Activated CD4-positive, alpha-beta T cell treated with anti-CD3 and anti-CD28 coated beads, Interleukin-10, Interleukin-2, amounts not matched to agents 100 ng/mL and 50 ng/mL, durations not matched to agents 16 hours and 8 hours (primary cell): ENCODE data around the gene RNFT2.
"Not testable (repeated sequence)": the region's sequence is repeated elsewhere in the genome, so short reads cannot be mapped to it uniquely, and the experiment has no call there.

Experiments used
- DNase-seq: peaks from one replicate; pipeline ENCODE4 v3.0.0-alpha.2; 2020

RNFT2 gene

GRCh38 chr12:116710370-116711150 is 27.6 kb upstream of the RNFT2 start:
- no peak for DNase-seq

DNA sequence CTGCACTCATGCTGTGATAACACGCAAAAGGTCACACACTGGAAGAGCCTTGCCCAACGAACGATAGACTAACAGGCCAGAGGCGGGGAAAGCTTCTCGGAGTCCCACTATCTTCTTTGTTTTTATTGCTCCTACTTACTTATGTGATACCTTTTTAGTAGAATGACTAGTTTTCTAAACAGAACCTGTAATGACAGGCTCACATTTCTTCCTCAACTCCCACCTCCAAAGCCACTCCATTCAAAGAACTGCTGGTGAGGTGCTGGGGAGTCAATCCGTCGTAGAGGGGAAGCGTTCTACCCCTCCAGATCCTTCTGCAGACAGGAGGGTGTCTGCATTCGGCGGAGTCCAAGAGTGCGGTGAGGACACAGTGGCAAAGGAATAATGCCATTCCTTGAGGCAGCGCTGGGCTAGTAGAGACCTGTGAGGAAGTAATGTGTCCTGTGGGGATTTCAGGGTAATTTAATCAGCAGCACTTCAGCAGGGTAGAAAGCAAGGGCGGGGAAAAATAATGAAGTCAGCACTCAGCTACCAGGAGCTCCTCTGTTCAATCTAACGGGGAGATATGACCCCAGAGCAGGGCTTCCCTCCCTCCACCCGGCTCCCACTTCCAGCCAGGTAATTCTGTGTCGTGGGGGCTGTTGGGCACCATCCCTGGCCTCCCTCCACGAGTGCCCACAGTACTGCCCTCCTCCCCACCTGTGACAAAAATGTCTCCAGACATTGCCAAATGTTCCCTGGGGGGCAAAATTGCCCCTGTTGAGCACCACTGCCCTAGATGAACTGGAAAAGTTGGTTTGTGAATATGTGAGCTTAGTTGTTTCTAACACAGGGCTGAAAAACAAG is 25.4 kb upstream of the RNFT2 start:
- no peak for DNase-seq

- DNase-seq = no peak
These were observed 24.6 kb upstream of the RNFT2 start for GRCh38 chr12:116713527-116713926.

DNA sequence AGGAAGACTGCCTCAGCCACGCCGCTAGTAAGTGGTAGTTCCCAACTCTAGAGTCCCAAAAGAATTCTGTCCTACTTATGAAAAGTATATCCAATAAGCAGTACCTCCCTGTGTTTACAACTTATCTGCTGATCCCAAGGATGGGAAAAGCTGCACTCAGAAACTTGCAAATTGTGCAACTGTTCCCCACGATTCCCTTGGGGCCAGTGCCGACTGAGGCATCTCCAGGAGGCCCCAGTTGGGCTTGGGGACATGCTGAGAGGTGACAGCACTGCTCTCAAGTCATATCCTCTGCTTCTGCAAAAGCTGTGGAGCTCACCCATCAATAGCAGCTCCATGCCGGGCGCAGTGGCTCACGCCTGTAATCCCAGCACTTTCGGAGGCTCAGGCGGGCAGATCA is 23.9 kb upstream of the RNFT2 start:
- no peak for DNase-seq

DNA sequence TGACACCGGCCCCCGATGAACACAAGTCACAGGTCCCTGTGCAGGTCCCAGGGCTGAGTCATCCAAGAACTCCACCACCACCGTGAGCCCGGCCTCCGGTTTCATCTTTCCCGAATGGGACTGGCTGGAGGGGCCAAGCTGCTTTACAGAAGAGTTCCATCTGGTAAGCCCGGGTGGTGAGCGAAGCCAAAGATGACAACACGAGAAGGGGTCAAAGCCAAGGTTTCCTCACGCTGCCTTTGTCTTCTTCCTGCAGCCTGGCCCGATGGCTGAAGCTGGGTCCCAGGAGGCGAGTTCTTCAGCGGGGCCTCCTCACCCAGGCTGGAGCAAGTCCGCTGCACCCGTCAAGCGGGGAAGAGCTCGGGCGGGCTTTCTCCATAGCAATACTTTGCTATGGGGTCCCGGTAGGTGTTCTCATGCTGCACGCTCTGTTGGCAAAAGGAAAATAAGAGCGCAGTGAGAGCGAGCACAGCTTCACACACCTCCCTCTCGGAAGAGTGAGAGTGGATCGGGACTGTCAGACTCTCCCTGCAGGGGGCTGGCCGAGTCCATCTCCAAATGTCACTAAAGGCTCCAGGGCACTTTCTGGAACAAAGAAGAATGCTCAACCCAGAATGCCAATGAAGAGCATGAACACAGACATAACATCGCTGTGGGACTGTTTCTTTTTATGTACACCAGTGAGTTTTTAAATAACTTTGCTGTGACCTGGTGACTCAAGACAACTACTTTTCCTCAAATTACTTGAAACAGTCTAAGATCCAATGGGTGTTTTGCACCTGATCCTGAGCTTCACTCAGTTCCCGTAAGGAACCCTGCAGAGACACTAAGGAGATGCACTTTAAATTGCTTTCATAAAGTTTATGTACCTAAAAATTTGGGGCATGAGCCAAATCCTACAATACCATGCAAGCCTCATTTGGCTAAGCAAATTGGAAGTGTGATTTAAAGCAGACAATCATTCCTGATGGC is 20.4 kb upstream of the RNFT2 start:
- DNase-seq = no peak

DNA sequence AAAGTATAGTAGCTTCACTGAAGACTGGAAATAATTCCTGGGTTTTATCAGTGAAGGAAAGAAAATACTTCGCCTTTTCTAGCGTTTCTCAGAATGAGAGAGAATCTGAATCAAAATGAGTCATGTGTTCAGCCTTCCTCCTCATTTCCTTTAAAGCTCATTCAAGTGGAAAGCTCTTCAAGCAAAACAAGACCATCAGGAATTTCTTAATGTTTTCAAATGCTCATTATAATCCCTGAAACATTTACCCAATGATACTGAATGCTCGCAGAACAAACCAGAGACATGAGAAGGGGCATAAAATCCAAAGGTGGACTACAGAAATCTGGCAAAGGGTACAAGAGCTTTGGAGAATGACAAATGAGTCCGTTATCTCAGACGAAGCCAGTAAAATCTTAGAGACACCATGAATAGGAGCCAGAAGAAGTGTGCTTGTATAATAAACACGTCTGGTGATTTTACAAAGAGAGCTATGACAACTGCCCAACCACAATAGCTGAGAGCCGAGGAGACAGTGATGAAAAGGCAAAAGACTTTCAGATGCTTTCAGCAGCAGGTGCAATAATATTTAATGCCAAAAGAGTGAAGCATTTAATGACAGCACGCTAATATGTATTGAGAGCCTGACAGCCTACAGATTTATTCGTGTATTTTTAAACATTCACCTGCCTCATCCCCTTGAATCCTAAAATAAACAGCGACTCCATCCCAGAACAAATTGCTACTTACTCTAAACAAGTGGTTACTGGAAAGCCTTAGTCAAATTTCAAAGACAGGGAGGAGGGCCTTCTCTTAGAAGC is 19.3 kb upstream of the RNFT2 start:
- DNase-seq = no peak

- DNase-seq = no peak
These were observed 18.2 kb upstream of the RNFT2 start for GRCh38 chr12:116719731-116720528.

DNA sequence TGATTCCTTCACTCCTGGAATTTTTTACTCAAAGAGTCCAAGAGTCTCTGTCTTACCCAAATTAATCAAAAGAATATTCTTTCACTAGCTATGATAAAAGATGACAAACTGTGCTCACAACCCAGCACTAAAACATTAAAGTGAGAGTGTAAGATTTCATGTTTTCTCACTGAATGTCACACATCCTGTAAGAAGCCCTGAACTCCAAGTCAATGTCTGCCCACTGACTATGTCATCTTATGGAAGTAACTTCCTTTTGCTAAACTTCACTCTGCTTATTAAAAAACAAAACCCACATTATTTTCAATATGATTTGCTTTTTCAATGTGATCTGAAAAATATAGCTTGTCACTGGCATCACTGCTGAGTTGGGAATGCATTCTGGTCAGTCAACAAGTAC is 15.9 kb upstream of the RNFT2 start:
- DNase-seq = peak; percentile 27

- DNase-seq = no peak
These were observed 11.4 kb upstream of the RNFT2 start for GRCh38 chr12:116726694-116727093.

DNA sequence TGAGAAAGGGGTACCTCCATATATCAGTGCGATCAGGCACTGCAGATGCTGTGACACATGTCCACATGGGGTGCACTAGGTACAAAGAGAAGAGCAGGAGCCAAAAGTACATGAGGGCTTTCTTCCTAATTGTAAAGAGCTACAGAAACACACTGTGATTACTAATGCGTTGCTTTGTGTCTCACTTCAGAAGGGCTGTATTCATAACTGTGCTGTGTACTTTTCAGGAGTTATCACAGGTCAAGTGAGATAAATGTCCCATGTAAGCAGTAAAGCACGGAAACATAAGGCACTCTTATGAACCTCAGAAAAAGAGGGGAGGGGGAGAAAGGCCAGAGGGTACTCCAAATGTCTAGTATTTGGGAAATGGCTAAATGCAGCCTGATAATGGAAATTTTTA is 10.9 kb upstream of the RNFT2 start:
- DNase-seq = no peak

GRCh38 chr12:116727891-116728290 is 10.2 kb upstream of the RNFT2 start:
- DNase-seq = no peak

GRCh38 chr12:116731801-116732200 is 6.3 kb upstream of the RNFT2 start:
- no peak for DNase-seq

DNA sequence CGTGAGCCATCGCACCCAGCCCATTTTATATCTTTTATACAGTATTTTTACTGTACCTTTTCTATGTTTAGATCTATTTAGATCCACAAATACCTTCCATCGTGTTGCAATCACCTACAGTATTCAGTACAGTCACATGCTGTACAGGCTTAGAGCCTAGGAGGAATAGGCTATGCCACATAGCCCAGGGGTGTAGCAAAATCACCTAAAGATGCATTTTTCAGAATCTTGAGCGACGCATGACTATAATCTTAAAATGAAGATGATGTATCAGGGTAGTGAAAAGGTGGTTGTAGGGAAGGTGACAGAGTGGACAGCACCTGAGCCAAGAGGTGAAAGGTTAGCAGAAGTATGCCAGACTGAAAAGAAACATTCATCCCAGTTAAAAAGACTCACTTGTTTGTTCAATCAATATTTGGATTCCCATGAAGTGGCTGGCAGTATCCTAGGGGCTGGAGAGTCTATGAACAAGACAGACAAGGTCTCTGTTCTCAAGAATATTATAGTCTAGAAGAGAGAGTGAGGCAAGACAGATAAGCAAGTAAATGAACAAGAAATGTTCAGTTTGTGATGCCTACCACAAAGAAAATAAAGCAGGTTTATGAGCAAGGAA is 3.9 kb upstream of the RNFT2 start:
- DNase-seq = no peak

DNA sequence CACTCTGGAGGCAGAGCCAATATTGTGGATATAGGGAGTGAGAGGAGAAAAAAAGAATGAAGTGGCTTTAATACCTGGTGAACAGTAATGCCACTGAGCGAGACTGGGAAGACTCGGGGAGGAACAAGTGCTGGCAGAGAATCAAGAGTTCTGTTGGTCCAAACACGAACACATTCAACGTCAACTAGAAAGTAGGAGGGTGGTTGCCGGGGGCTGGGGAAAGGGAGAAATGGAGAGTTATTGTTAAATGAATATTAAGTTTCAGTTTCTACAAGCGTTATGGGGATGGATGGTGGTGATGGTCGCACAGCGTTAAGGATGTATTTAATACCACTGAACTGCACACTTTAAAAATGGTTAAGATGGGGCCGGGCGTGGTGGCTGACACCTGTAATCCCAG is 3.0 kb upstream of the RNFT2 start:
- DNase-seq = no peak

DNA sequence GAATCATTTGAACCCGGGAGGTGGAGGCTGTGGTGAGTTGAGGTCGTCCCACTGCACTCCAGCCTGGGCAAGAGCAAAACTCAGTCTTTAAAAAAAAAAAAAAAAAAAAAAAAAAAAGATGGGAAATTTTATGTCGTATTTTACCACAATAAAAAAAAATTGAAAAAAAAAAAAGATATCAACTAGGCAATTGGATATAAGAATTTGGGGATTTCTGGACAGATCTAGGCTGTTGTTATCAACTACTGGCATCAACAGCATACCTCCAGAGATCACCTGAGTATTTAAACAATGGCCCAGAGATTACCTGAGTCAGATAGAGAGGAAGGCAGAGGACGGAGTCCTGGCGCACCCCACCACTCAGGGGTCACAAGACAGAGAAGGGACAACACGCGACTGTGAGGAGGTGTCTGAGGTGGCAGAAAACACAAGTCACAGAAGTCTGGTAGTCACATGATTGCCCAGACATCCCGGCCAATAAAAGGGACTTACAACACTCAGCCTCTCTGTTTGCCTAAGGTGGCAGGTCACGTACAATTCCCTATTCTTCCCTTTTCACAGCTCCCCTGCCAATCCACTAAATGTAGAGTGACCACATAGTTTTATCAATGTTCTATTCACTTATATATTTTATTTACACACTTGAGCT is 2.0 kb upstream of the RNFT2 start:
- no peak for DNase-seq

DNA sequence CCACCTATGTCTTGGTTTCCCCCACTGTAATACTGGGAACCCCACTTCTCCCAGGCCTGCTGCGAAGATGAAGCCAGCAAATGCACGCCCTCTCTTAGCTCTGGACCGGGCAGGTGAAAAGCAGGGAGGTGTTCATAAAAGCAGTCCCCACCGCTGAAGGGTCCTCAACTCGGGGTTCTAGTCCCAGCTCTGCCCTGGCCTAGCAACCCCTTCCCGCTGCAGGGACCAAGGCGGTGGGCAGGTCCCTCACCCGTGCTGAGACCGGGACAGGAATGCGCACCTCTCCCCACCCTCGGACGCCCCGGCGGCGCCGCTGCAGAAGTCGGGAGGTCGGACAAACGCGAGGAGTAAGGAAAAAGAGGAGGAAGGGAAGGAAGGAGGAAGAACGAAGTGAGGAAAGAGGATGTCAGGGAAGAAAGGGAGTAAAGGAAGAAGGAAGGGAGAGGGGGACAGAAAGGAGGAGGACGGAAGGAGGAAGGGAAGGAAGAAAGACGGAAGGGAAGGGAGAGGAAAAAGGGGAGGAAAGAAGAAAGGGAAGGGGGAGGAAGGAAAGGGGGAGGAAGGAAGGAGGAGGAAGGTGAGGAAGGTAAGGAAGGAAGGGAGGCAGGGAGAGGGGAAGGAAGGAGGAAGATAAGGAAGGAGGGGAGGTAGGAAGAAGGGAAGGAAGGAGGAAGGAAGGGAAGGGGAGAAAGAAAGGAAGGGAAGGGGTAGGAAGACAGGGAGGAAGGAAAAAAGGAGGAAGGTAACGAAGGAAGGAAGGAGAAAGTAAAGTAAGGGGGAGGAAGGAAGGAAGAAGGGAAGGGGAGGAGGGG is 947 bp upstream of the RNFT2 start:
- DNase-seq = no peak

DNA sequence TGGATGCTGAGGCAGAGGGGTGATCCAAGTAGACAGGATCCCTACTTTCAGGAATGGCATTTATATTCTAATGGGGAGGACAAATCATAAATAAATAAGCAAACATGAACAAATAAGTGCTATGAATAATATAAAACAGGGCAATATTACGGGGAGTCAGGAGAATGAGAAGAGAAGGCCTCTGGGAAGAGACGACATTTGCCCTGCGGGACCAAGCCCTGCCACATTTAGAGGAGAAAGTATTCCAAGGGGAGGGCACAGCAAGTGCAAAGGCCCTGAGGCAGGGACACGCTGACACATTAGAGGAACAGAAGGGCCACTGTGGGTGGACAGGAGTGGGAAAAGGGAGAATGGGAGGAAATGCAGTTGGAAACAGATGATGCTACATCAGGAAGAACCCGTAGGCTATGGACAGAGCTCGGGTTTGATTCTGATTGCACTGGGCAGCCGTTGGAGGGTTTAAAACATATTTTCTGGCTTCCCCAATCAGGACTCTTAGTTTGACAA is 1.3 kb downstream of the RNFT2 start:
- DNase-seq = no peak

- DNase-seq = not testable (repeated sequence)
These were observed 4.7 kb downstream of the RNFT2 start for GRCh38 chr12:116742787-116743186.

DNA sequence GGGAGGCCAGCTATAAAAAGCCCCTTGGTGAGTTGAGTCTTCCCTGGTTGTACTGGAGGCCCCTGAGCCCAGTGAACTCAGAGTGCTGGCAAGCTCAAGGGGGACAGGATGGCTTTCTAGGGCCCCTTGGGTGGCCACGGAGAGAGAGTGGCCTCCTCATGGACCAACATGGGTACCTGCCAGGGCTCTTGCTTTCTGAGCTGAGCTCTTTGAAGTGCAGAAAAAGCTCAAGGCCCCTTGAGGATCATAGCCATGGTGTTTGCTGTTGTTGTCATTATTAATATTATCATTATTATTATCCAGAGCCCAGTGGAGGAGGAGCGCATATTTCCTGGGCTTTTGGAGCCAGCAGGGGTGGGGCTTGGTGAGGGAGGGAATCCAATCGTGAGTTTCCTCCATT is 6.7 kb downstream of the RNFT2 start:
- DNase-seq = no peak
